HEK293 (cell line): ENCODE results near the gene DCTN2.
A peak's percentile ranks its signal among the peaks of the same experiment; 100 is the strongest.

Source experiments
- CTCF ChIA-PET: fragments of 350-600 bp; formaldehyde crosslinking; extraction: SDS; loops from one replicate; lab custom pipeline; 2021; ENCODE audit warnings: antibody characterized with exemption; lab: Yijun Ruan, JAX
- POLR2A ChIA-PET: fragments of 300-600 bp; formaldehyde crosslinking; extraction: SDS; loops from one replicate; lab custom pipeline; 2020; ENCODE audit warnings: antibody characterized with exemption, inconsistent platforms; lab: Yijun Ruan, JAX
- H3K27ac ChIP-seq: fragments of 200-500 bp; sonication (Bioruptor generic); 2 replicates; pipeline ENCODE4 v1.5.1; 2014; ENCODE audit warnings: low read depth, low read length, control low read depth, inconsistent platforms; ENCODE audit errors: extremely low read depth
- H3K36me3 ChIP-seq, 2 experiments: fragments of 200-500 bp in 1 of 2; sonication (Bioruptor generic) in 1 of 2; 1 replicate in 1 of 2; 2 replicates in 1 of 2; pipeline ENCODE4 v1.5.1; 2014 to 2017; ENCODE audit warnings: inconsistent platforms in 2 of 2, low read length in 2 of 2; ENCODE audit not compliant: control insufficient read depth in 2 of 2, insufficient read depth in 1 of 2
- H3K4me1 ChIP-seq: fragments of 200-500 bp; sonication (Bioruptor generic); 2 replicates; pipeline ENCODE4 v1.5.1; 2014; ENCODE audit warnings: mild to moderate bottlenecking, low read length, inconsistent platforms; ENCODE audit not compliant: control insufficient read depth, insufficient read depth
- H3K4me3 ChIP-seq: 2 replicates; pipeline ENCODE4 v1.5.1; 2011; ENCODE audit warnings: low read depth, mild to moderate bottlenecking, control low read depth, low read length, moderate library complexity
- H3K9me3 ChIP-seq: fragments of 200-500 bp; sonication (Bioruptor generic); 2 replicates; pipeline ENCODE4 v1.5.1; 2014; ENCODE audit warnings: low read depth, low read length, inconsistent platforms; ENCODE audit not compliant: control insufficient read depth, insufficient read depth
- GLIS1 ChIP-seq: fragments of 450-650 bp; formaldehyde crosslinking; IDR thresholded peaks from 2 replicates; pipeline ENCODE4 v1.5.1; 2016; ENCODE audit warnings: missing biosample characterization, missing genetic modification characterization
- GLIS2 ChIP-seq: fragments of 450-650 bp; formaldehyde crosslinking; IDR thresholded peaks from 2 replicates; pipeline ENCODE4 v1.5.1; 2016; ENCODE audit warnings: missing biosample characterization, missing genetic modification characterization
- KLF10 ChIP-seq: fragments of 450-650 bp; IDR thresholded peaks from 2 replicates; pipeline ENCODE4 v1.5.1; 2018; ENCODE audit warnings: missing biosample characterization, mild to moderate bottlenecking, missing genetic modification characterization
- SCRT2 ChIP-seq: fragments of 450-650 bp; formaldehyde crosslinking; IDR thresholded peaks from 2 replicates; pipeline ENCODE4 v1.5.1; 2016; ENCODE audit warnings: missing biosample characterization, missing genetic modification characterization
- WT1 ChIP-seq: fragments of 450-650 bp; formaldehyde crosslinking; IDR thresholded peaks from 2 replicates; pipeline ENCODE4 v1.5.1; 2016; ENCODE audit warnings: missing biosample characterization, missing genetic modification characterization
- ZBTB17 ChIP-seq: fragments of 450-650 bp; formaldehyde crosslinking; IDR thresholded peaks from 2 replicates; pipeline ENCODE4 v1.5.1; 2016; ENCODE audit warnings: missing biosample characterization, missing genetic modification characterization
- ZBTB21 ChIP-seq: fragments of 450-650 bp; formaldehyde crosslinking; IDR thresholded peaks from 2 replicates; pipeline ENCODE4 v1.5.1; 2017; ENCODE audit warnings: missing biosample characterization, missing genetic modification characterization
- ZFP37 ChIP-seq: fragments of 450-650 bp; formaldehyde crosslinking; IDR thresholded peaks from 2 replicates; pipeline ENCODE4 v1.5.1; 2016; ENCODE audit warnings: missing biosample characterization, missing genetic modification characterization
- ZNF114 ChIP-seq: fragments of 450-650 bp; formaldehyde crosslinking; IDR thresholded peaks from 2 replicates; pipeline ENCODE4 v1.5.0; 2017; ENCODE audit warnings: missing biosample characterization, missing genetic modification characterization
- ZNF155 ChIP-seq: fragments of 450-650 bp; formaldehyde crosslinking; IDR thresholded peaks from 2 replicates; pipeline ENCODE4 v1.5.1; 2016; ENCODE audit warnings: missing biosample characterization, missing genetic modification characterization
- ZNF2 ChIP-seq: fragments of 450-650 bp; formaldehyde crosslinking; IDR thresholded peaks from 2 replicates; pipeline ENCODE4 v1.5.1; 2016; ENCODE audit warnings: missing biosample characterization, missing genetic modification characterization
- ZNF24 ChIP-seq: fragments of 450-650 bp; formaldehyde crosslinking; IDR thresholded peaks from 2 replicates; pipeline ENCODE4 v1.5.1; 2016; ENCODE audit warnings: missing biosample characterization, missing genetic modification characterization
- ZNF354C ChIP-seq: fragments of 450-650 bp; formaldehyde crosslinking; IDR thresholded peaks from 2 replicates; pipeline ENCODE4 v1.5.1; 2016; ENCODE audit warnings: missing biosample characterization, missing genetic modification characterization, low read depth, borderline replicate concordance
- ZNF529 ChIP-seq: fragments of 450-650 bp; formaldehyde crosslinking; IDR thresholded peaks from 2 replicates; pipeline ENCODE4 v1.5.1; 2017; ENCODE audit warnings: missing genetic modification characterization, missing biosample characterization; ENCODE audit not compliant: insufficient replicate concordance
- ZNF549 ChIP-seq: fragments of 450-650 bp; IDR thresholded peaks from 2 replicates; pipeline ENCODE4 v1.5.1; 2018; ENCODE audit warnings: missing biosample characterization, missing genetic modification characterization, mild to moderate bottlenecking, inconsistent platforms, moderate library complexity
- ZNF555 ChIP-seq: fragments of 450-650 bp; formaldehyde crosslinking; conservative IDR thresholded peaks from 2 replicates; pipeline ENCODE4 v1.5.1; 2017; ENCODE audit warnings: missing biosample characterization, mild to moderate bottlenecking, missing genetic modification characterization, inconsistent platforms
- ZNF600 ChIP-seq: fragments of 450-650 bp; formaldehyde crosslinking; IDR thresholded peaks from 2 replicates; pipeline ENCODE4 v1.5.1; 2016; ENCODE audit warnings: missing biosample characterization, missing genetic modification characterization
- ZNF610 ChIP-seq: fragments of 450-650 bp; formaldehyde crosslinking; IDR thresholded peaks from 2 replicates; pipeline ENCODE4 v1.5.1; 2016; ENCODE audit warnings: missing biosample characterization, missing genetic modification characterization, borderline replicate concordance
- ZNF677 ChIP-seq: fragments of 450-650 bp; IDR thresholded peaks from 2 replicates; pipeline ENCODE4 v1.5.0; 2018; ENCODE audit warnings: missing biosample characterization, mild to moderate bottlenecking, missing genetic modification characterization, moderate library complexity
- ZNF76 ChIP-seq: fragments of 450-650 bp; formaldehyde crosslinking; IDR thresholded peaks from 2 replicates; pipeline ENCODE4; 2016; ENCODE audit warnings: low read depth, missing biosample characterization, missing genetic modification characterization, borderline replicate concordance
- TF ChIP-seq, protein P1 (sequence below): fragments of 450-650 bp; formaldehyde crosslinking; IDR thresholded peaks from 2 replicates; pipeline ENCODE4 v1.5.1; 2016; ENCODE audit warnings: missing biosample characterization, missing genetic modification characterization
- TF ChIP-seq, protein P2 (sequence below): fragments of 450-650 bp; formaldehyde crosslinking; IDR thresholded peaks from 2 replicates; pipeline ENCODE4 v1.5.1; 2016; ENCODE audit warnings: missing biosample characterization, missing genetic modification characterization
- TF ChIP-seq, protein P3 (sequence below): fragments of 450-650 bp; formaldehyde crosslinking; IDR thresholded peaks from 2 replicates; pipeline ENCODE4 v1.5.1; 2016; ENCODE audit warnings: missing biosample characterization, missing genetic modification characterization

DCTN2 gene

DNA sequence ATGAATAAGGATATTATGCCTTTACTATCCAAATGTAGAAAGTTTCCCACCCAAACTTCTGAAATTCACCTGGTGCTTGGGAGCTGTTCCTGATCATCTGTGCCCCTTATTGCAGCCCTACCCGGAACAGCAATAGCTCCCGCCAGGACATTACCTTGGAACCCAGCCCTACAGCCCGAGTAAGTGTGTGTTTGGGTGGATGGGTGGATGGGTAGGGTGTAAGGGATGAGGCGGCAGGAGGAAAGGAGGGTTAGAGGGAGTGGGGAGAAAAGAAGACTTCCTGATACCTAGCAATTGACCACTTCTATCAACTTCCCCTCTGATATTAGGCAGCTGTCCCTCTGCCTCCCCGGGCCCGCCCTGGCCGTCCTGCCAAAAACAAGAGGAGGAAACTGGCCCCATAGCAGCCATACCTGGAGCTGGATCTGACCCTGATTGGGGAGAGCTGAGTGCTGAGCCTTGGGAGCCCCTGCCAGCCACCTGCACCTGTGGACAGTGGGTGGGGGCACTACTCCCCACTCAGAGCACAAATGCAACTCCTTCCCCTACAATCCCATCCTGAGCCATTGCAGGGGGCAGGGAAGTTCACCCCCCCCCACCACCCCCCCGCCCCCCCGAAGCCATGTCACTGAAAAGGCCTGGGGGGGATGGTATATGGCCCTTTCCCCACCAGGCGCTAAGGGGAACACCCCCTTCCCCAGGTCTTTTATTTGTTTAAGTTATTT is 18.0 kb downstream of the DCTN2 start:
- TF ChIP-seq ZBTB21 (tag by site-specific recombination) (no peak), ZNF529 (tag by site-specific recombination) (no peak), ZNF76 (tag by site-specific recombination) (no peak), ZNF610 (tag by site-specific recombination) (no peak), SCRT2 (tag by site-specific recombination) (no peak), ZNF600 (tag by site-specific recombination) (peak; percentile 73), ZNF354C (tag by site-specific recombination) (no peak)
- TF ChIP-seq, protein P1, sequence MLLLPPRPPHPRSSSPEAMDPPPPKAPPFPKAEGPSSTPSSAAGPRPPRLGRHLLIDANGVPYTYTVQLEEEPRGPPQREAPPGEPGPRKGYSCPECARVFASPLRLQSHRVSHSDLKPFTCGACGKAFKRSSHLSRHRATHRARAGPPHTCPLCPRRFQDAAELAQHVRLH (tag by site-specific recombination) = no peak
- POLR2A ChIA-PET = interaction anchor here (0.5 to 1.5 kb wide), 2 partner anchors 8 to 17 kb away, joined by 3 to 6 read pairs; no protein-coding TSS in a partner anchor
- CTCF ChIA-PET = no interaction called here

DNA sequence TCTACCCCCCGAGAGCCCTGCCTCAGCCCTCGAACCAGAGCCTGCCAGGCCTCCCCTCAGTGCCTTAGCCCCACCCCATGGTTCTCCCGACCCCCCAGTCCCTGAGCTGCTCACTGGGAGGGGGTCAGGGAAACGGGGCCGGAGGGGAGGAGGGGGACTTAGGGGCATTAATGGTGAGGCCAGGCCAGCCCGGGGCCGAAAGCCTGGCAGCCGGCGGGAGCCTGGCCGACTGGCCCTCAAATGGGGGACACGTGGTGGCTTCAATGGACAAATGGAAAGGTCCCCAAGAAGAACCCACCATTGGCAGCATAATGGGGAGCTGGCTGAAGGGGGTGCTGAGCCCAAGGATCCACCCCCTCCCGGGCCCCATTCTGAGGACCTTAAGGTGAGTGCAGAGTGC is 18.8 kb downstream of the DCTN2 start:
- Histone ChIP-seq H3K36me3 (peaks cover 14 to 91% of the 10 kb centered on the region in 2 experiments; a peak in 2 of 3 replicates), H3K4me3 (no peak overlapping the region), H3K4me1 (no peaks in the 10 kb centered on the region), H3K9me3 (no peaks in the 10 kb centered on the region), H3K27ac (no peak overlapping the region)
- POLR2A ChIA-PET = interaction anchor here (0.6 kb wide), 2 partner anchors 10 to 17 kb away, joined by 3 read pairs; no protein-coding TSS in a partner anchor
- TF ChIP-seq ZNF24 (tag by site-specific recombination) = no peak
- TF ChIP-seq ZNF354C (tag by site-specific recombination) = no peak
- TF ChIP-seq GLIS2 (tag by site-specific recombination) = peak; percentile 0; the same call in 1 of the 2 replicates
- CTCF ChIA-PET = no interaction called here

More for the DNA sequence above, 18.0 kb downstream of the DCTN2 start:
- no peak overlapping the region for H3K27ac ChIP-seq
- peaks cover 19 to 95% of the 10 kb centered on the region in 2 experiments; a peak in 2 of 3 replicates for H3K36me3 ChIP-seq
- H3K4me3 ChIP-seq = no peak overlapping the region
- no peaks in the 10 kb centered on the region for H3K4me1 ChIP-seq
- no peaks in the 10 kb centered on the region for H3K9me3 ChIP-seq

DNA sequence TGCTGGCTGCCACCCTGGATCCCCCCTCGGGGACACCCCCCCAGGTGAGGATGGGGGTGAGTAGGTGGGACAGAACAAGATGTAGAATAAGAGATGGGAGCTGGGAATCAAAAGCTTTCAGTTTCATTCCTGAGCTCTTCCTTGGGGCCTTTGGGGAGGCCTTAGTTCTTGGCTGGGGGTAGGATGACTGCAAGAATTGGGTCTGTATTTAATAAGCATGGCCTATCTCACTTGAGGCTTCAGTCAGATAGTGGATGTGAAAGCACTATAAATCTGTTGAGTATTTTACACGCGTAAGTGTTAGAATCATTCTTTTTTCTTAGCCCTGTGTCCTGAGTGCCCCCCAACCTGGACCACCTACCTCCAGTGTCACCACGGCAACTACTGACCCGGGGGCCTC is 19.8 kb downstream of the DCTN2 start:
- peaks cover 8 to 81% of the 10 kb centered on the region in 2 experiments; a peak in 1 of 3 replicates for H3K36me3 ChIP-seq
- H3K4me3 ChIP-seq = no peak overlapping the region

DNA sequence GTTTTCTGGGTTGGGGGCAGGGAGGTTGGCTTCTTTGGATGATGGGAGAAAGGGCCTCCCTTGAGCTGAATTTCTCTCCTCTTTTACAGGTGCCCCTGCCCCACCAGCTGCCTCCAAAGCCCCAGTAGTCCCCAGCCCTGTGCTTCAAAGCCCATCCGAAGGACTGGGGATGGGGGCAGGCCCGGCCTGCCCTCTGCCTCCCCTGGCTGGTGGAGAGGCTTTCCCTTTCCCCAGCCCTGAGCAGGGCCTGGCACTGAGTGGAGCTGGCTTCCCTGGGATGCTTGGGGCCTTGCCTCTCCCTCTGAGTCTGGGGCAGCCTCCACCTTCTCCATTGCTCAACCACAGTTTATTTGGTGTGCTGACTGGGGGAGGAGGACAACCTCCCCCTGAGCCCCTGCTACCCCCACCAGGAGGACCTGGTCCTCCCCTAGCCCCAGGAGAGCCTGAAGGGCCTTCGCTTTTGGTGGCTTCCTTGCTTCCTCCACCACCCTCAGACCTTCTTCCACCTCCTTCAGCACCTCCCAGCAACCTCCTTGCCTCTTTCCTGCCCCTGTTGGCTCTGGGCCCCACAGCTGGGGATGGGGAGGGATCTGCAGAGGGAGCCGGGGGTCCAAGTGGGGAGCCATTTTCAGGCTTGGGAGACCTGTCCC is 20.4 kb downstream of the DCTN2 start:
- Histone ChIP-seq H3K36me3 (peaks cover 8 to 75% of the 10 kb centered on the region in 2 experiments; a peak in 1 of 3 replicates), H3K9me3 (no peaks in the 10 kb centered on the region), H3K4me1 (peaks cover 6% of the 10 kb centered on the region), H3K4me3 (no peak overlapping the region), H3K27ac (no peak overlapping the region)
- ChIA-PET CTCF (interaction anchor here (0.7 kb wide), 1 partner anchor 209 kb away, joined by 3 read pairs; no protein-coding TSS in a partner anchor), POLR2A (interaction anchor here (1.4 kb wide), 1 partner anchor 9 kb away, joined by 4 read pairs; no protein-coding TSS in a partner anchor)
- TF ChIP-seq ZNF555 (tag by site-specific recombination) (no peak), WT1 (tag by site-specific recombination) (no peak), ZNF549 (tag by site-specific recombination) (no peak), ZBTB17 (tag by site-specific recombination) (no peak), ZNF114 (tag by site-specific recombination) (no peak), ZFP37 (tag by site-specific recombination) (no peak), KLF10 (no peak), ZNF2 (tag by site-specific recombination) (no peak), ZNF155 (tag by site-specific recombination) (no peak), ZNF677 (tag by site-specific recombination) (no peak)
- TF ChIP-seq, protein P2, sequence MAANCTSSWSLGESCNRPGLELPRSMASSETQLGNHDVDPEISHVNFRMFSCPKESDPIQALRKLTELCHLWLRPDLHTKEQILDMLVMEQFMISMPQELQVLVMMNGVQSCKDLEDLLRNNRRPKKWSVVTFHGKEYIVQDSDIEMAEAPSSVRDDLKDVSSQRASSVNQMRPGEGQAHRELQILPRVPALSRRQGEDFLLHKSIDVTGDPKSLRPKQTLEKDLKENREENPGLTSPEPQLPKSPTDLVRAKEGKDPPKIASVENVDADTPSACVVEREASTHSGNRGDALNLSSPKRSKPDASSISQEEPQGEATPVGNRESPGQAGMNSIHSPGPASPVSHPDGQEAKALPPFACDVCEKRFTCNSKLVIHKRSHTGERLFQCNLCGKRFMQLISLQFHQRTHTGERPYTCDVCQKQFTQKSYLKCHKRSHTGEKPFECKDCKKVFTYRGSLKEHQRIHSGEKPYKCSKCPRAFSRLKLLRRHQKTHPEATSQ (tag by site-specific recombination) = no peak

More for the DNA sequence above, 19.8 kb downstream of the DCTN2 start:
- H3K27ac ChIP-seq = no peak overlapping the region
- TF ChIP-seq GLIS2 (tag by site-specific recombination) = peak; percentile 8; the same call in 1 of the 2 replicates
- peak; percentile 91 for TF ChIP-seq GLIS1
- TF ChIP-seq, protein P3, sequence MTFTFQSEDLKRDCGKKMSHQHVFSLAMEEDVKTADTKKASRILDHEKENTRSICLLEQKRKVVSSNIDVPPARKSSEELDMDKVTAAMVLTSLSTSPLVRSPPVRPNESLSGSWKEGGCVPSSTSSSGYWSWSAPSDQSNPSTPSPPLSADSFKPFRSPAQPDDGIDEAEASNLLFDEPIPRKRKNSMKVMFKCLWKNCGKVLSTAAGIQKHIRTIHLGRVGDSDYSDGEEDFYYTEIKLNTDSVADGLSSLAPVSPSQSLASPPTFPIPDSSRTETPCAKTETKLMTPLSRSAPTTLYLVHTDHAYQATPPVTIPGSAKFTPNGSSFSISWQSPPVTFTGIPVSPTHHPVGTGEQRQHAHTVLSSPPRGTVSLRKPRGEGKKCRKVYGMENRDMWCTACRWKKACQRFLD (tag by site-specific recombination) = no peak
- TF ChIP-seq, all 188 proteins: peak for 2
- CTCF ChIA-PET = interaction anchor here (0.7 kb wide), 1 partner anchor 208 kb away, joined by 3 read pairs; no protein-coding TSS in a partner anchor
- Histone ChIP-seq H3K4me1 (no peaks in the 10 kb centered on the region; the same call in 1 of the 2 replicates), H3K9me3 (no peaks in the 10 kb centered on the region)
- POLR2A ChIA-PET = interaction anchor here (1.4 kb wide), 1 partner anchor 10 kb away, joined by 4 read pairs; no protein-coding TSS in a partner anchor
